HT1080 (cell line): ENCODE results near the gene KCNQ5. TPM values are rescaled to one million over a fixed set of nuclear protein-coding genes. Genes with fewer than 3 reads are reported as not detected.

Source experiments
- DNase-seq: peaks from one replicate; pipeline ENCODE4 v3.0.0-alpha.2; 2015; ENCODE audit warnings: low read depth
- small RNA-seq: library from RNA; depleted of rRNA; stranded (forward); fragments of <200 nt; gene quantifications from one replicate; pipeline ENCODE3, GENCODE V24; 2014
- total RNA-seq: library from RNA; depleted of rRNA; stranded (reverse); fragments of >200 nt; shearing (Covaris generic); gene quantifications from 2 replicates; pipeline ENCODE4 v1.2.3, GENCODE V29; 2014

KCNQ5 gene
- total RNA-seq, 1 experiment from 2014 or later: 11.3 TPM

DNA sequence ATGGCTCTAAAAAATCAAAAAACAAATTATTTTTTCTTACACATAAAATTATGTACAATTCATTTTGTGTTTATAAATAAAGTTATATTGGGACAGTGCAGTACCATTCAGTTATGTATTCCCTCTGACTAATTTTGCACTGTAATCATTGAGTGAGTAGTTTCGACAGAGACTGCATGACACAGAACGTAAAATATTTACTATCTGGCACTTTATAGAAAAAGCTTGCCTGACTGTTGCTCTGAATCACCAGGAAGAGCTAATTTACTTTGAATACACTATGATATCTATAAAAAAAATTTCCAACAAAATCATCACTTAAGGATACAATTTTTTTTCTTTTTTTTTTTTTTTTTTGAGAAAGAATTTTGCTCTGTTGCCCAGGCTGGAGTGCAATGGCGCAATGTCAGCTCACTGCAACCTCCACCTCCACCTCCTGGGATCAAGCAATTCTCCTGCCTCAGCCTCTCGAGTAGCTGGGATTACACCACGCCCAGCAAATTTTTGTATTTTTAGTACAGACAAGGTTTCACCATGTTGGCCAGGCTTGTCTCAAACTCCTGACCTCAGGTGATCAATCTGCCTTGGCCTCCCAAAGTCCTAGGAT, 614.4 kb downstream of the KCNQ5 start:
- peak; percentile 63 for DNase-seq

DNA sequence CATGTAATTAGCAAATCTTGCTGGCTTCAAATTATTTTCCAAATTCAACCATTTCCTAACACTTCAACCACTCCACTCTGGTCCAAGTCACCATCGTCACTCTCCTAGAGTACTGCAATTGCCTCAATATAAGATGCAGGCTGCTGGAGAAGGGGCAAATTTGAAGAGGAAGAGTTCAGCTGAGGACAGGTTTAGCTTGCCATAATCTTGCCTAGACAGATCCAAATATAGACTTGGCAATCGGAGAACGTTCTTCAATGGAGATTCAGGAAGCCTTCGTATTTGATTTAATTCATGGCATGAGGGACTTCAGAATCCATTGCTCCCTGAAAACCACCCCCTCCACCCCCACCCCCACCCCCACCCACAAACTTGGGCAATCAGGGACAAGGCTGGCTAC, 618.9 kb downstream of the KCNQ5 start:
- no peak for DNase-seq

DNA sequence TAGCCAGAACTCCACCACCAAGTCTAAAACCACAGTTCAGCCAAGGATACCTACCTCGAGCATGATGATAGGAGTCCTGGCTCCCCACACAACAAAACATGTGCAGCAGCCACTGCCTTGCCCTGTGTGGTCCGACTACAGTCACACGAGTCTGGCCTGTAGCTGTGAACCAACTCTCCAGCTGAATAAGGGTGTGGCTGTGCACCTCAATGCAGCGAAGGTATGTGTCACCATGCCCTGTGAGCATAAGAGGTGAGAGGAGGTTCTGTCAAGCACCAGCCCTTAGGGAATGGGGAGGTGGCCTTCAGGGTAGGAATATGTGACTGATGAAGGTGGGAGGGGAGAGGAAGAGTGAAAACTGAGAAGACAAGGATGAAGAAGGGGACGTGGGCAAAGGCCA, 620.1 kb downstream of the KCNQ5 start:
- no peak for DNase-seq

Small RNAs within 50 kb of the gene (small RNA-seq; reads per million reads assigned to genes)
- not detected for gene MIR4282
